Fibroblast of skin of back (primary cell): Measurements from ENCODE around the gene TPRN.
A peak's percentile ranks its signal among the peaks of the same experiment; 100 is the strongest.

Experiments
- DNase-seq: peaks from one replicate; pipeline ENCODE4 v3.0.0-alpha.2; 2013

The TPRN gene

GRCh38 chr9:137206602-137207001 is 6.1 kb upstream of the TPRN start:
- no peak for DNase-seq

- DNase-seq: peak; percentile 87
Measured at GRCh38 chr9:137205126-137206069, 4.9 kb upstream of the TPRN start, which contains the start of the genes NDOR1 and TMEM203. TSS of gene NDOR1 (plus strand) at chr9:137205700. CDS start at chr9:137205778, 78 bp downstream. TSS of gene TMEM203 (minus strand) at chr9:137205648. CDS start at chr9:137205414, 234 bp downstream.

GRCh38 chr9:137204731-137205125 is 4.2 kb upstream of the TPRN start:
- DNase-seq: no peak

GRCh38 chr9:137202966-137203365 is 2.4 kb upstream of the TPRN start:
- DNase-seq: peak; percentile 35

- no peak for DNase-seq
Measured at GRCh38 chr9:137201205-137201868, 796 bp upstream of the TPRN start.

GRCh38 chr9:137199411-137200121 is 975 bp downstream of the TPRN start:
- DNase-seq: no peak

GRCh38 chr9:137198902-137199283 is 1.6 kb downstream of the TPRN start:
- no peak for DNase-seq

GRCh38 chr9:137198051-137198901 is 2.3 kb downstream of the TPRN start:
- DNase-seq: no peak

- no peak for DNase-seq
Measured at GRCh38 chr9:137195525-137196220, 4.9 kb downstream of the TPRN start.

- DNase-seq: no peak
Measured at GRCh38 chr9:137194909-137195308, 5.6 kb downstream of the TPRN start.

GRCh38 chr9:137194388-137194787 is 6.2 kb downstream of the TPRN start:
- no peak for DNase-seq

GRCh38 chr9:137193771-137194170 is 6.8 kb downstream of the TPRN start:
- DNase-seq: no peak

- DNase-seq: no peak
Measured at GRCh38 chr9:137192859-137193258, 7.7 kb downstream of the TPRN start.

- no peak for DNase-seq
Measured at GRCh38 chr9:137192448-137192780, 8.1 kb downstream of the TPRN start.

- DNase-seq: no peak
Measured at GRCh38 chr9:137191691-137192447, 8.7 kb downstream of the TPRN start.

GRCh38 chr9:137191245-137191644 is 9.3 kb downstream of the TPRN start:
- DNase-seq: no peak

- DNase-seq: no peak
Measured at GRCh38 chr9:137190315-137190856, 10.2 kb downstream of the TPRN start.

- DNase-seq: no peak
Measured at GRCh38 chr9:137189297-137190295, 10.9 kb downstream of the TPRN start.
